ENCODE measurements around the gene SHROOM3. TPM values are rescaled to one million over a fixed set of nuclear protein-coding genes. Genes with fewer than 3 reads are reported as not detected.

SHROOM3 gene
- total RNA-seq, result 11.4 and 43.4 TPM in 2 replicates

DNA sequence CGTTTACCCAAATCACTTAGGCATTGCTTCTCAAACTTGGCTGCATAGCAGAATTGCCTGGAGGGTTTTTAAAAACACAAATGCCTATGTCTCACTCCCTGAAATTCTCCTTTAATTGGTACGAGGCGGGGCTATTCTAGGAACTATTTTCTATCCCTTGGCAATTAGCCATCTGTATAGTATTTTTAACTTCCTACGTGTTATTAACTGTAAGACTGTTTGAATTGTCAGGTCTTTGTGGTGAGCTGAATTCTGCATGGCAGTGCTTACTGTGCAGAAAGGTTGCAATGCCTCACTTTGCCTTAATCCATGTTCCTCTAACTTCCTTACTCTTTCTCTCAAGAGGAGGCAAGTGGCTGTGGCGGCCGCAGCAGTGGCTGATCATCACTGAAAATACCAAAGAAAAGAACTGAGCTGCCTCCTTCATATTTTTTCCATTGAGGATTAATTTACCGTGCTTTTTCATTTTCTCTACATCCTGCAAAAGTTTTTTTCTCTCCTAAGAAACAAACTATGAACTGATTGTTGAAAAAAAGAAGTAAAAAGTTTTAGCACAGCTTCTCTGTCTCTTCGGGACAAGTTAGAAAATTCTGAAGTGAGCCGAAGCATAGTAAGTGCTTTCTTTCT lies at the start of gene SHROOM3:
Gene SHROOM3, plus strand, starts transcription at position 329 of the 627 bp plus-strand sequence. CDS start 824 bp downstream, outside the sequence.

DNA sequence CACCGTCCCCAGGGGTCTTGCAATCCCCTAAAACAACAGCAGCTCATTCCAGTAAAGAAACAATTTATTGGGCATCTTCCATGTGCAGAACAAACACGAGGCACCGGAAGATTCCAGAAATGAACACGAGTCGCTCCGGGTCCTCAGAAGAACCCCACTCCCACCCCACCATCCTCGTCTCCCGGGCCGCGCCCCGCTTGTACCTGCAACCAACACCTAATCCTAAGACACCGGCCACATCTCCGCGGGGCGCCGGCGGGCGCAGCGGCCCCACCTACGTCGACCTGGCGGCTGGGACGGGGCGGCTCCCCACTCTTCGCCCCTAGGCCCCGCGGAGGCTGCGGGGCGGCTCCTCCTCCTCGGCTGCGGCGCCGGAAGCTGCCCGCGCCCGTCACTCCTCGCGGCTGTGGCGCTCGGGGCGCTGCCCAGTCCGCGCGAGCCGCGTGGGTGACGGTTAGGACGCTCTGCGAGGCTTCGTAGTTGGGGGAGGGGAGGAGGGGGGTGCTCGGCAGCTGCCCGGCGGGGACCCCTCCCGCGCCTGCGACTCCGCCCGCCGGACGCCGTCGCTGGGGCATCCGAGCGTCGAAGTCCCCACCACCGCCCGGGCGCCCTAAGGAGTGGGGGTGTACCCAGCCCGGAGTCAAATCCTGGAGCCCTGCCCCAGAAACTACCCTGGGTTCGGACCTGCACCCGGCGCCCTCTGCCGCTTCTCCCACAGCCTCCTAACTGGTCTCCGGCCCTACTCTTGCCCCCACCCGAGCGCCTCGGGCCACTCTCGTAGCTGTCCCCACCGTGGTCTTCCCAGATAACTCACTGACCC lies 14.1 kb upstream of the SHROOM3 start, which contains the start of gene CCDC158:
Gene CCDC158, minus strand, starts transcription at position 380 of the 820 bp plus-strand sequence. CDS start 17,934 bp downstream, outside the sequence.

Small RNA genes lying within 50 kb of the gene (small RNA-seq; reads per million reads assigned to genes)
- gene MIR4450, result not detected
- not detected for gene RF00278
- not detected for gene RNU6-145P

Other genes with a start within 250 kb of the SHROOM3 start
- gene SCARB2, start 221.4 kb upstream of the SHROOM3 start, total RNA-seq, result 109 and 113 TPM in 2 replicates
- gene FAM47E, start 183.5 kb upstream of the SHROOM3 start, total RNA-seq, result 1.4 and 3.1 TPM in 2 replicates
- 2.7 and 2.9 TPM in 2 replicates for gene STBD1, start 128.5 kb upstream of the SHROOM3 start, total RNA-seq
- gene CCDC158, start 14.1 kb upstream of the SHROOM3 start, total RNA-seq, result under 0.01 and 0.11 TPM in 2 replicates